Psoas muscle (tissue), 8 donors: ENCODE results near the gene CLNS1A. TPM values are rescaled to one million over a fixed set of nuclear protein-coding genes. Genes with fewer than 3 reads are reported as not detected.

Source experiments
- ATAC-seq, 4 donors: fragments of 200-7000 bp; cut with Tn5 transposase; one replicate each; pipeline ENCODE4 v1.9.1; 2020; ENCODE audit warnings: moderate library complexity in 3 of 4, mild to moderate bottlenecking in 2 of 4
- DNase-seq, 2 donors: peaks; one replicate each; pipeline ENCODE4 v3.0.0-alpha.2; 2020
- H3K27ac ChIP-seq: fragments of 200-600 bp; one replicate; pipeline ENCODE4 v1.8.0; 2022
- H3K27me3 ChIP-seq, 3 donors: fragments of 200-600 bp in 1 of 3; one replicate each; pipeline versions ENCODE4 v1.6.1 to v1.8.0; 2013 to 2022; ENCODE audit warnings: low read length in 2 of 3, mild to moderate bottlenecking in 2 of 3, moderate library complexity in 1 of 3; ENCODE audit not compliant: insufficient read depth in 3 of 3
- H3K36me3 ChIP-seq, 2 donors: fragments of 200-600 bp in 1 of 2; one replicate each; pipeline versions ENCODE4 v1.6.1 to v1.8.0; 2013 to 2022; ENCODE audit warnings: low read depth in 1 of 2, mild to moderate bottlenecking in 1 of 2, moderate library complexity in 1 of 2; ENCODE audit not compliant: insufficient read depth in 1 of 2
- H3K4me1 ChIP-seq: fragments of 200-600 bp; one replicate; pipeline ENCODE4 v1.8.0; 2022
- H3K4me3 ChIP-seq: fragments of 200-600 bp; one replicate; pipeline ENCODE4 v1.8.0; 2022; ENCODE audit warnings: mild to moderate bottlenecking
- H3K9me3 ChIP-seq: fragments of 200-600 bp; one replicate; pipeline ENCODE4 v1.8.0; 2022
- CTCF ChIP-seq: fragments of 200-600 bp; IDR thresholded peaks from one replicate; pipeline ENCODE4 v1.8.0; 2022; ENCODE audit warnings: antibody characterized with exemption
- WGBS, 3 donors: extraction: QIAGEN DNeasy Blood & Tissue Kit; methylation state at CpG; one replicate each; pipeline versions ENCODE4 v1.1.6 to v1.1.7; 2013; 5-methylcytosine and 5-hydroxymethylcytosine counted together
- intact Hi-C, 2 donors: fragments of 100-400 bp; cut with DNase I; formaldehyde crosslinking; loops; one replicate each; pipeline versions ENCODE4 v1.11.0 to v1.14.2; 2022
- polyA plus RNA-seq, 3 donors: library from polyadenylated mRNA; stranded (reverse); fragments of 200-250 nt; gene quantifications; one replicate each; pipeline ENCODE4 v1.2.3, GENCODE V29; 2013
- total RNA-seq, 4 donors: library from RNA; stranded (reverse); fragmentation: NEBNext Ultra II Directional in 2 of 4; extraction: Animal tissue kit (Norgen Biotek cat#: 25700) in 2 of 4; gene quantifications; one replicate each; pipeline versions ENCODE4 v1.2.1 to v1.2.4, GENCODE V29; 2021 to 2023
- donor health status: healthy with polysubstance abuse.
- donor health status: DM: no; HTN: no; CAD: no; lungs with moderate emphysema.
- donor health status: Bipolar disorder and iron deficiency.
- donor health status: healthy.
- donor health status: DM: yes; HTN: yes; CAD: no.
- donor health status: DM: no; HTN: no; CAD: no.
- donor health status: DM: no; HTN: no; CAD: no.
- donor health status: DM: yes; HTN: yes; CAD: no.

CLNS1A gene
- total and polyA plus RNA-seq, 7 donors = 62.1 to 89.0 (median 70.4) TPM

DNA sequence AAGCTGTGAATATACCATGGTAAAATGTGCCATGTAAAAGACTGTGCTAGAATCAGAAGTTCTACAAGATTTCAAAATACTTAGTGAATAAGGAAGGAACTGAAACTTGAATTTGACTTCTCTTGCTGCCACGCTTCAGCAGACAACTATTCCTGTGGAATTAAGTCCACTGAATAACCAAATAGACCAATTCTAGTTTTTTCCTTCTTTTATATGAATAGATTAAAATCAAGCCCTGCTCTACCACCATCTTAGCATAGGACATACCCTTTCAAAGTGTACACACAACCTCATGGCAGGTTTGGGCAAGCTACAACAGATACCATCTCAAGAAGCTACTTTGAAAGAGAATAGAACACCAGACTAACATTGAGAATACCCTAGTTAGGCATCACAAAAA lies 23.4 kb upstream of the CLNS1A start:
- no peak for TF ChIP-seq CTCF
- H3K9me3 ChIP-seq = no peaks in the 10 kb centered on the region
- H3K4me3 ChIP-seq = no peak overlapping the region
- H3K27me3 ChIP-seq = no peaks in the 10 kb centered on the region
- intact Hi-C loops = no loop called here
- 84 to 94% (median 92%) methylated on average over 1 of the region's 1 CpG for WGBS, 3 donors
- DNase-seq (no peak), ATAC-seq (no peak)
- peaks cover 0 to 17% of the 10 kb centered on the region in 2 donors for H3K36me3 ChIP-seq
- no peaks in the 10 kb centered on the region for H3K4me1 ChIP-seq
- no peak overlapping the region for H3K27ac ChIP-seq

DNA sequence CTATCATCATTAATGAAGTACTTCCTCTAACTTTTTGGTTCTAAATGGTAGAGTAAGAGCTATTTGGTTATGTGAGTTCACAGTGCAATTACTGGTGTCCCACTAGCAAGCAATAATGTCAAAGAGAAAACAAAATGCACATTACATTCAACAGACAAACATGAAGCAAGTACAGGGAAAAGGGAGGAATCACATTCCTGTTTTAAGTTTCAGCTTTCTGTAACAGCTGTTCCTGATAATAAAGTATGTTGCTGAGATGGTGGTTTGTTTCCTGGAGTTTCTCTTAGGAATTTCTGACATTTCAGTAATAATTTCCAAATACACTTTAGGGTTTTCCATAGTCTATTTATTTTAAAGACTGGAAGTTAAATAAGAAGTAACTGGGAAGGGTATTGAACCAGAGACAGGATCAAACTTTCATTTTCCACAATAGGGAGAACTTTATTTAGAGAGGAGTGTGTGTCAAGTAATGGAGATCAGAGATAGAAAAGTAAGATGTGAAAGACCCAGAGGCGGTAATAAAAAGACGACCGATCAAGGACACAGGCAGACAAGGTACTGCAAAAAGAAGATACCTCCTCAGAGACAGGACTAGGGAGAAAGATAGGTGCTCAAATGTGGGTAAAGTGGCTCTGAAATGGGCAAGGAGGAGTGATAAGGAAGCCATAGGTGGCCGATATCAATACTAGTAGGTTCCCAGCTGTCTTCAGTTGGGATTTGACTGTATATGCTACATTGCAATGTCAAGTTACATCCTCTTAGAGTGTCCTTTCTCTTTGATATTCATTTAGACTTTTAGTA lies 20.8 kb upstream of the CLNS1A start:
- intact Hi-C loops = no loop called here
- Histone ChIP-seq H3K4me1 (no peaks in the 10 kb centered on the region), H3K36me3 (no peaks in the 10 kb centered on the region), H3K4me3 (no peak overlapping the region), H3K27me3 (no peaks in the 10 kb centered on the region), H3K27ac (no peak overlapping the region), H3K9me3 (no peaks in the 10 kb centered on the region)
- no peak for TF ChIP-seq CTCF
- WGBS, 3 donors = 68 to 79% (median 77%) methylated on average over 4 of the region's 4 CpGs
- ATAC-seq (no peak), DNase-seq (no peak)

- ATAC-seq = no peak
Observed at GRCh38 chr11:77656362-77656761, 18.8 kb upstream of the CLNS1A start.

DNA sequence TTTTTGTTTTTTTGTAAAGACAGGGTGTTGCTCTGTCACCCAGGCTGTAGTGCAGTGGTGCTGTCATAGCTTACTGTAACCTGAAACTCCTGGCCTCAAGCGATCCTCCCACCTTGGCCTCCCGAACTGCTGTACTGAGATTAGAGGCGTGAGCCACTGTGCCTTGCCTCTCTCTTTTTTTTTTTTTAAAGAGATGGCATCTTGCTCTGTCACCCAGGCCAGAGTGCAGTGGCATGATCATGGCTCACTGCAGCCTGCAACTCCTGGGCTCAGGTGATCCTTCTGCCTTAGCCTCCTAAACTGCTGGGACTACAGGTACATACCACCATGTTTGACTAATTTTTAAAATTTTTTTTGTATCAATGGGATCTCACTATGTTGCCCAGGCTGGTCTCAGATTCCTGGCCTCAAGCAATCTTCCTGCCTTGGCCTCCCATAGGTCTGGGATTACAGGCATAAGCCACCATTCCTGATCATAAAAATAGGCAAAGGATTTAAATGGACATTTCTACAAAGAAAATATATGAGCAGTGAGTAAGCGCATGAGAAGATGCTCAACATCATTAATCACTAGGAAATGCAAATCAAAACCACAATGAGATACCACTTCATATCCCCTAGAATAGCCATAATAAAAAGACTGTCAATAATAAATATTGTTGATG lies 17.3 kb upstream of the CLNS1A start:
- H3K27me3 ChIP-seq = no peaks in the 10 kb centered on the region
- H3K4me3 ChIP-seq = no peak overlapping the region
- WGBS, 3 donors = 77 to 84% (median 78%) methylated on average over 4 of the region's 4 CpGs
- intact Hi-C loops = no loop called here
- ATAC-seq (no peak), DNase-seq (no peak)
- no peak overlapping the region for H3K27ac ChIP-seq
- no peak for TF ChIP-seq CTCF
- no peaks in the 10 kb centered on the region for H3K4me1 ChIP-seq
- H3K9me3 ChIP-seq = no peaks in the 10 kb centered on the region
- no peaks in the 10 kb centered on the region for H3K36me3 ChIP-seq

More at GRCh38 chr11:77656362-77656761, 18.8 kb upstream of the CLNS1A start:
- no peaks in the 10 kb centered on the region for H3K9me3 ChIP-seq
- WGBS, 3 donors = 82 to 87% (median 87%) methylated on average over 7 of the region's 7 CpGs
- no peak for DNase-seq
- no peaks in the 10 kb centered on the region for H3K36me3 ChIP-seq
- H3K4me3 ChIP-seq = no peak overlapping the region
- TF ChIP-seq CTCF = no peak
- no peaks in the 10 kb centered on the region for H3K27me3 ChIP-seq
- no peak overlapping the region for H3K27ac ChIP-seq
- no peaks in the 10 kb centered on the region for H3K4me1 ChIP-seq
- intact Hi-C loops = no loop called here
